PC-9 (cell line): ENCODE data around the gene ZNF462. TPM values are rescaled to one million over a fixed set of nuclear protein-coding genes. Genes with fewer than 3 reads are reported as not detected.

ENCODE experiments used
- BruUV-seq: library from RNA; stranded (reverse); fragments of 400-500 nt; replicated peaks from 2 replicates; lab custom pipeline; 2021; lab: Mats Ljungman, UMichigan
- CTCF ChIA-PET: fragments of 300-600 bp; sonication (Branson Sonifier 250); formaldehyde crosslinking; loops from one replicate; lab custom pipeline; 2022; ENCODE audit warnings: antibody characterized with exemption; lab: Charles Lee
- POLR2A ChIA-PET: fragments of 300-600 bp; sonication (Branson Sonifier 250); formaldehyde crosslinking; loops from one replicate; lab custom pipeline; 2022; ENCODE audit warnings: antibody characterized with exemption; ENCODE audit not compliant: unreplicated experiment; lab: Charles Lee
- DNase-seq, 2 experiments: peaks; one replicate each; pipeline versions ENCODE4 v3.0.0 to v3.0.0-alpha.2; 2015 to 2022; ENCODE audit warnings: mixed read lengths in 1 of 2
- H2AFZ ChIP-seq: fragments of 200-600 bp; sonication (generic); 2 replicates; pipeline ENCODE4 v1.8.1; 2017; ENCODE audit warnings: antibody characterized with exemption
- H3F3A ChIP-seq: fragments of 200-600 bp; sonication (generic); 2 replicates; pipeline ENCODE4 v1.8.1; 2017; ENCODE audit warnings: antibody characterized with exemption, mild to moderate bottlenecking, low read depth; ENCODE audit not compliant: insufficient read depth
- H3K27ac ChIP-seq: fragments of 200-600 bp; sonication (generic); 2 replicates; pipeline ENCODE4 v1.6.1; 2016; ENCODE audit warnings: mixed run types
- H3K27me3 ChIP-seq: fragments of 200-600 bp; sonication (generic); 2 replicates; pipeline ENCODE4 v1.6.1; 2016; ENCODE audit warnings: low read depth, mixed run types; ENCODE audit not compliant: insufficient read depth
- H3K36me3 ChIP-seq: fragments of 200-600 bp; sonication (generic); 2 replicates; pipeline ENCODE4 v1.6.1; 2016; ENCODE audit warnings: low read depth, mixed run types
- H3K4me1 ChIP-seq: fragments of 200-600 bp; sonication (generic); replicated peaks from 2 replicates; pipeline ENCODE4 v1.6.1; 2016; ENCODE audit warnings: mixed run types; ENCODE audit not compliant: insufficient read depth
- H3K4me2 ChIP-seq: fragments of 200-600 bp; sonication (generic); 2 replicates; pipeline ENCODE4 v1.6.1; 2017; ENCODE audit warnings: mixed run types
- H3K4me3 ChIP-seq: fragments of 200-600 bp; sonication (generic); 2 replicates; pipeline ENCODE4 v1.6.1; 2016; ENCODE audit warnings: mixed run types
- H3K79me2 ChIP-seq: fragments of 200-600 bp; sonication (generic); 2 replicates; pipeline ENCODE4 v1.6.1; 2017; ENCODE audit warnings: low read depth, mixed run types
- H3K9me2 ChIP-seq: fragments of 200-600 bp; sonication (generic); 2 replicates; pipeline ENCODE4 v1.8.1; 2017; ENCODE audit warnings: mild to moderate bottlenecking; ENCODE audit not compliant: insufficient read depth
- H3K9me3 ChIP-seq: fragments of 200-600 bp; sonication (generic); 2 replicates; pipeline ENCODE4 v1.8.1; 2016; ENCODE audit warnings: low read depth; ENCODE audit not compliant: insufficient read depth
- H4K20me1 ChIP-seq: fragments of 200-600 bp; sonication (generic); 2 replicates; pipeline ENCODE4 v1.8.1; 2017; ENCODE audit not compliant: insufficient read depth
- EZH2 ChIP-seq: fragments of 200-600 bp; sonication (generic); IDR thresholded peaks from 2 replicates; pipeline ENCODE4 v1.8.0; 2017; ENCODE audit warnings: antibody characterized with exemption, low read depth
- intact Hi-C: fragments of 100-400 bp; cut with micrococcal nuclease; formaldehyde crosslinking; loops from one replicate; pipeline ENCODE4 v1.10.0; 2022; ENCODE audit not compliant: unreplicated experiment
- total RNA-seq: library from RNA; stranded (reverse); gene quantifications from 2 replicates; pipeline ENCODE4 v1.2.3, GENCODE V29; 2021
- TF ChIP-seq, protein P1 (sequence below): fragments of 200-600 bp; sonication (generic); conservative IDR thresholded peaks from 2 replicates; pipeline ENCODE4 v1.6.1; 2017; ENCODE audit warnings: mixed run types, antibody characterized with exemption, mild to moderate bottlenecking, moderate library complexity

ZNF462 gene
- total RNA-seq, 1 experiment from 2014 or later, result 4.8 TPM

DNA sequence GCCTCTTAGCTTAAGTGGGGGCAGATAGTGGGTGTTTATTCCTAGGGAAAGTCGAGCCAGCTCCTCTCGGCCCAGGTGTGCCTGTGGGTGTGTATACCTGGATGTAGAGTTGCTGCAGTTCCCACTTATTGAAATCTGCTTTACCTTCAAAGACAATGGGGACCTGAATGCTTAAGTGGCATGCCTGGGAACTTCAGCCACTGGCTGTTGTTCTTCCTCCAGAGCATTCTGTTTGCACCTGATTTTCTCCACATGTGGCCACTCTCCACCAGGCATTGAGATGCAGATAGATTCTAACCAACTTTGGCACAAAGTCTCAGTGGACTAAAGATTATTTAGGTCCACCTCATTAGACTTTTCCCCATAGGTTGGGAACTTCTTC, 186.8 kb downstream of the ZNF462 start:
- POLR2A ChIA-PET, result no interaction called here
- no peaks in the 10 kb centered on the region for H3K36me3 ChIP-seq
- H3K9me3 ChIP-seq, result no peaks in the 10 kb centered on the region
- DNase-seq, result no peak
- H3K4me1 ChIP-seq, result no peaks in the 10 kb centered on the region
- no peaks in the 10 kb centered on the region for H4K20me1 ChIP-seq
- no peaks in the 10 kb centered on the region for H3K79me2 ChIP-seq
- no peak overlapping the region for H3K4me2 ChIP-seq
- TF ChIP-seq, protein P1, sequence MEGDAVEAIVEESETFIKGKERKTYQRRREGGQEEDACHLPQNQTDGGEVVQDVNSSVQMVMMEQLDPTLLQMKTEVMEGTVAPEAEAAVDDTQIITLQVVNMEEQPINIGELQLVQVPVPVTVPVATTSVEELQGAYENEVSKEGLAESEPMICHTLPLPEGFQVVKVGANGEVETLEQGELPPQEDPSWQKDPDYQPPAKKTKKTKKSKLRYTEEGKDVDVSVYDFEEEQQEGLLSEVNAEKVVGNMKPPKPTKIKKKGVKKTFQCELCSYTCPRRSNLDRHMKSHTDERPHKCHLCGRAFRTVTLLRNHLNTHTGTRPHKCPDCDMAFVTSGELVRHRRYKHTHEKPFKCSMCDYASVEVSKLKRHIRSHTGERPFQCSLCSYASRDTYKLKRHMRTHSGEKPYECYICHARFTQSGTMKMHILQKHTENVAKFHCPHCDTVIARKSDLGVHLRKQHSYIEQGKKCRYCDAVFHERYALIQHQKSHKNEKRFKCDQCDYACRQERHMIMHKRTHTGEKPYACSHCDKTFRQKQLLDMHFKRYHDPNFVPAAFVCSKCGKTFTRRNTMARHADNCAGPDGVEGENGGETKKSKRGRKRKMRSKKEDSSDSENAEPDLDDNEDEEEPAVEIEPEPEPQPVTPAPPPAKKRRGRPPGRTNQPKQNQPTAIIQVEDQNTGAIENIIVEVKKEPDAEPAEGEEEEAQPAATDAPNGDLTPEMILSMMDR, result no peak
- TF ChIP-seq EZH2, result no peak
- intact Hi-C loops, result loop anchor here (10.0 kb wide), 1 partner anchor 185 kb away; the partner anchor contains the start of gene ZNF462
- no peak overlapping the region for H2AFZ ChIP-seq
- CTCF ChIA-PET, result no interaction called here
- no peak overlapping the region for H3K4me3 ChIP-seq
- H3K27me3 ChIP-seq, result no peaks in the 10 kb centered on the region
- 0 out of 2 replicates have a peak, but pooled peaks cover 7% of the 10 kb centered on the region for H3K9me2 ChIP-seq
- BruUV-seq, result no TSS peak
- H3K27ac ChIP-seq, result no peak overlapping the region
- H3F3A ChIP-seq, result no peaks in the 10 kb centered on the region

DNA sequence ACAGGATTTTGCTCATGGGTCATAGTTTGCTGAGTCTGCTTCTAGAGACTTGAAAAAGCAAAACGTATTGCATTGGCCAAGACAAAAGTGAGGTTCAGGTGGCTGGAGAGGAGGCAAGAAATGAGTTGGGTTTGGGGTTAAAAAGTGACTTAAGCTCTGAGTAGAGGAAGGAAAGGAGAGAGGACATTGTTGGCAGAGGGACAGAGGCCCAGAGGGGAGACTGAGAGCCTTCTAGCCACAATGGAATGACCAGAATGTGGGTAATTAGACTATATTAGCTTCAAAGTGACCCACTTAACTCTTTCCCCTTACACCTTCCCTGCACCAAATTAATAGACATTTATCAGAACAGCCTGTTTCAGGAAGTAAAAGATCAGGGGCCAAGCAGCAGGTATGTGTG, 188.4 kb downstream of the ZNF462 start:
- Histone ChIP-seq H3K4me2 (no peak overlapping the region), H4K20me1 (no peaks in the 10 kb centered on the region), H3K27ac (no peak overlapping the region), H3K79me2 (no peaks in the 10 kb centered on the region), H3K27me3 (no peaks in the 10 kb centered on the region), H3K9me2 (0 out of 2 replicates have a peak, but pooled peaks cover 8% of the 10 kb centered on the region), H3K4me3 (no peak overlapping the region), H3K4me1 (no peaks in the 10 kb centered on the region), H3F3A (no peaks in the 10 kb centered on the region), H3K36me3 (no peaks in the 10 kb centered on the region), H3K9me3 (no peaks in the 10 kb centered on the region), H2AFZ (no peak overlapping the region)
- intact Hi-C loops, result no loop called here
- ChIA-PET CTCF (no interaction called here), POLR2A (no interaction called here)
- no TSS peak for BruUV-seq
- TF ChIP-seq, protein P1, result no peak
- no peak for TF ChIP-seq EZH2
- DNase-seq, result no peak

DNA sequence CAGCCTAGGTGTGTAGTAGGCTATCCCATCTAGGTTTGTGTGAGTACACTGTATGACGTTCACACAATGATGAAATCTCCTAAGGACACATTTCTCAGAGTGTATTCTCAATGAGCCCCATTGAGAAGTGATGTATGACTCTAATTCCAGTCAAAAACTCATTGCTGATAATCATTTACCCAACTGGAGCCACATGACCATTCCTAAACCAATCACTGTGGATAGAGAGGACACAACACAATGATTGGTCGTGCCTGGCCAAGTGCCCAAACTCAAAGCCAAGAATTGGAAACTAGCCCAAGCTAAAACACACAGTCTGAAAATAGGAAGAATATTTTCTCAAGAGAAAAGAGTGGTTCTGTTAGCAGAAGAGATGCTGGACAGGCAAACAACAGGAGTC, 191.2 kb downstream of the ZNF462 start:
- intact Hi-C loops, result no loop called here
- Histone ChIP-seq H3K27ac (no peak overlapping the region), H4K20me1 (no peaks in the 10 kb centered on the region), H3K27me3 (no peaks in the 10 kb centered on the region), H3K79me2 (no peaks in the 10 kb centered on the region), H3K36me3 (no peaks in the 10 kb centered on the region), H3K4me3 (no peak overlapping the region), H3K9me2 (0 out of 2 replicates have a peak, but pooled peaks cover 8% of the 10 kb centered on the region), H3K9me3 (no peaks in the 10 kb centered on the region), H3K4me2 (no peak overlapping the region), H3F3A (no peaks in the 10 kb centered on the region), H2AFZ (no peak overlapping the region), H3K4me1 (no peaks in the 10 kb centered on the region)
- TF ChIP-seq EZH2, result no peak
- TF ChIP-seq, protein P1, result no peak
- CTCF ChIA-PET, result no interaction called here
- POLR2A ChIA-PET, result no interaction called here
- BruUV-seq, result no TSS peak
- no peak for DNase-seq
